Activated naive CD4-positive, alpha-beta T cell treated with anti-CD3 and anti-CD28 coated beads, Interleukin-2, amount 50 U/mL, for 24 hours (primary cell): ENCODE measurements around the gene DGKB.

Experiments used
- H3K27ac Mint-ChIP-seq: one replicate; pipeline ENCODE4 v1.8.0; 2021; ENCODE audit warnings: mild to moderate bottlenecking, mixed read lengths
- H3K27me3 Mint-ChIP-seq: one replicate; pipeline ENCODE4 v1.8.0; 2021; ENCODE audit warnings: mixed read lengths
- H3K36me3 Mint-ChIP-seq: one replicate; pipeline ENCODE4 v1.8.0; 2021; ENCODE audit warnings: mixed read lengths
- H3K4me1 Mint-ChIP-seq: one replicate; pipeline ENCODE4 v1.8.0; 2021; ENCODE audit warnings: mixed read lengths
- H3K4me3 Mint-ChIP-seq: one replicate; pipeline ENCODE4 v1.8.0; 2021; ENCODE audit warnings: mild to moderate bottlenecking, mixed read lengths
- H3K9me3 Mint-ChIP-seq: one replicate; pipeline ENCODE4 v1.8.0; 2021; ENCODE audit warnings: mixed read lengths

DGKB gene

GRCh38 chr7:14583518-14583917 lies 319.0 kb downstream of the DGKB start:
- Mint-ChIP-seq H3K9me3 (peaks cover 3% of the 10 kb centered on the region), H3K4me3 (no peak overlapping the region), H3K27me3 (no peaks in the 10 kb centered on the region), H3K27ac (no peak overlapping the region), H3K4me1 (no peaks in the 10 kb centered on the region), H3K36me3 (no peaks in the 10 kb centered on the region)

GRCh38 chr7:14582010-14582409 lies 320.5 kb downstream of the DGKB start:
- Mint-ChIP-seq H3K27ac (no peak overlapping the region), H3K4me1 (no peaks in the 10 kb centered on the region), H3K9me3 (peaks cover 3% of the 10 kb centered on the region), H3K27me3 (no peaks in the 10 kb centered on the region), H3K36me3 (no peaks in the 10 kb centered on the region), H3K4me3 (no peak overlapping the region)

GRCh38 chr7:14579971-14580370 lies 322.6 kb downstream of the DGKB start:
- Mint-ChIP-seq H3K9me3 (peaks cover 3% of the 10 kb centered on the region), H3K4me1 (no peaks in the 10 kb centered on the region), H3K36me3 (no peaks in the 10 kb centered on the region)

GRCh38 chr7:14576578-14576977 lies 326.0 kb downstream of the DGKB start:
- Mint-ChIP-seq H3K27ac (no peak overlapping the region), H3K9me3 (peaks cover 3% of the 10 kb centered on the region), H3K4me1 (no peaks in the 10 kb centered on the region), H3K27me3 (no peaks in the 10 kb centered on the region), H3K36me3 (no peaks in the 10 kb centered on the region), H3K4me3 (no peak overlapping the region)

More at GRCh38 chr7:14579971-14580370, 322.6 kb downstream of the DGKB start:
- Mint-ChIP-seq H3K4me3 (no peak overlapping the region), H3K27me3 (no peaks in the 10 kb centered on the region), H3K27ac (no peak overlapping the region)

GRCh38 chr7:14570750-14571607 lies 331.6 kb downstream of the DGKB start:
- no peak overlapping the region for H3K4me3 Mint-ChIP-seq
- H3K27ac Mint-ChIP-seq: no peak overlapping the region
- H3K36me3 Mint-ChIP-seq: no peaks in the 10 kb centered on the region
- H3K9me3 Mint-ChIP-seq: no peaks in the 10 kb centered on the region
- H3K27me3 Mint-ChIP-seq: no peaks in the 10 kb centered on the region
- H3K4me1 Mint-ChIP-seq: no peaks in the 10 kb centered on the region

- Mint-ChIP-seq H3K4me1 (no peaks in the 10 kb centered on the region), H3K36me3 (no peaks in the 10 kb centered on the region), H3K27ac (no peak overlapping the region), H3K4me3 (no peak overlapping the region), H3K9me3 (peaks cover 8% of the 10 kb centered on the region), H3K27me3 (no peaks in the 10 kb centered on the region)
These were observed 350.5 kb downstream of the DGKB start for GRCh38 chr7:14552060-14552459.

GRCh38 chr7:14551310-14551709 lies 351.2 kb downstream of the DGKB start:
- H3K9me3 Mint-ChIP-seq: peaks cover 8% of the 10 kb centered on the region
- no peaks in the 10 kb centered on the region for H3K4me1 Mint-ChIP-seq
- H3K36me3 Mint-ChIP-seq: no peaks in the 10 kb centered on the region
- H3K4me3 Mint-ChIP-seq: no peak overlapping the region
- H3K27ac Mint-ChIP-seq: no peak overlapping the region
- no peaks in the 10 kb centered on the region for H3K27me3 Mint-ChIP-seq

- Mint-ChIP-seq H3K4me3 (no peak overlapping the region), H3K27ac (no peak overlapping the region), H3K36me3 (no peaks in the 10 kb centered on the region), H3K4me1 (no peaks in the 10 kb centered on the region), H3K9me3 (no peaks in the 10 kb centered on the region), H3K27me3 (no peaks in the 10 kb centered on the region)
These were observed 359.9 kb downstream of the DGKB start for GRCh38 chr7:14542624-14543023.

GRCh38 chr7:14521183-14521582 lies 381.4 kb downstream of the DGKB start:
- no peaks in the 10 kb centered on the region for H3K27me3 Mint-ChIP-seq
- H3K9me3 Mint-ChIP-seq: peaks cover 22% of the 10 kb centered on the region
- H3K4me3 Mint-ChIP-seq: no peak overlapping the region
- no peaks in the 10 kb centered on the region for H3K36me3 Mint-ChIP-seq
- H3K4me1 Mint-ChIP-seq: no peaks in the 10 kb centered on the region
- no peak overlapping the region for H3K27ac Mint-ChIP-seq

- Mint-ChIP-seq H3K9me3 (no peaks in the 10 kb centered on the region), H3K36me3 (no peaks in the 10 kb centered on the region), H3K4me1 (no peaks in the 10 kb centered on the region), H3K27me3 (no peaks in the 10 kb centered on the region), H3K4me3 (no peak overlapping the region), H3K27ac (no peak overlapping the region)
These were observed 392.3 kb downstream of the DGKB start for GRCh38 chr7:14510268-14510667.

- H3K27ac Mint-ChIP-seq: no peak overlapping the region
- no peak overlapping the region for H3K4me3 Mint-ChIP-seq
- H3K36me3 Mint-ChIP-seq: no peaks in the 10 kb centered on the region
- H3K9me3 Mint-ChIP-seq: no peaks in the 10 kb centered on the region
- H3K27me3 Mint-ChIP-seq: no peaks in the 10 kb centered on the region
- H3K4me1 Mint-ChIP-seq: no peaks in the 10 kb centered on the region
These were observed 394.9 kb downstream of the DGKB start for GRCh38 chr7:14507617-14508016.

GRCh38 chr7:14505906-14506305 lies 396.6 kb downstream of the DGKB start:
- H3K36me3 Mint-ChIP-seq: no peaks in the 10 kb centered on the region
- H3K4me1 Mint-ChIP-seq: no peaks in the 10 kb centered on the region
- no peak overlapping the region for H3K27ac Mint-ChIP-seq
- H3K9me3 Mint-ChIP-seq: no peaks in the 10 kb centered on the region
- H3K4me3 Mint-ChIP-seq: no peak overlapping the region
- H3K27me3 Mint-ChIP-seq: no peaks in the 10 kb centered on the region

GRCh38 chr7:14504134-14504533 lies 398.4 kb downstream of the DGKB start:
- Mint-ChIP-seq H3K27ac (no peak overlapping the region), H3K9me3 (no peaks in the 10 kb centered on the region), H3K36me3 (no peaks in the 10 kb centered on the region), H3K27me3 (no peaks in the 10 kb centered on the region), H3K4me3 (no peak overlapping the region), H3K4me1 (no peaks in the 10 kb centered on the region)

- no peak overlapping the region for H3K27ac Mint-ChIP-seq
- H3K27me3 Mint-ChIP-seq: no peaks in the 10 kb centered on the region
- H3K36me3 Mint-ChIP-seq: no peaks in the 10 kb centered on the region
- no peaks in the 10 kb centered on the region for H3K4me1 Mint-ChIP-seq
- peaks cover 2% of the 10 kb centered on the region for H3K9me3 Mint-ChIP-seq
- no peak overlapping the region for H3K4me3 Mint-ChIP-seq
These were observed 398.9 kb downstream of the DGKB start for GRCh38 chr7:14503623-14504022.

GRCh38 chr7:14501436-14501835 lies 401.1 kb downstream of the DGKB start:
- Mint-ChIP-seq H3K4me1 (no peaks in the 10 kb centered on the region), H3K36me3 (no peaks in the 10 kb centered on the region), H3K27me3 (no peaks in the 10 kb centered on the region), H3K4me3 (no peak overlapping the region), H3K27ac (no peak overlapping the region), H3K9me3 (peaks cover 4% of the 10 kb centered on the region)

- Mint-ChIP-seq H3K27me3 (no peaks in the 10 kb centered on the region), H3K36me3 (no peaks in the 10 kb centered on the region), H3K9me3 (peaks cover 4% of the 10 kb centered on the region), H3K4me1 (no peaks in the 10 kb centered on the region), H3K4me3 (no peak overlapping the region), H3K27ac (no peak overlapping the region)
These were observed 405.2 kb downstream of the DGKB start for GRCh38 chr7:14497390-14497789.

GRCh38 chr7:14495633-14496032 lies 406.9 kb downstream of the DGKB start:
- Mint-ChIP-seq H3K27me3 (no peaks in the 10 kb centered on the region), H3K36me3 (no peaks in the 10 kb centered on the region), H3K4me3 (no peak overlapping the region), H3K9me3 (peaks cover 4% of the 10 kb centered on the region), H3K4me1 (no peaks in the 10 kb centered on the region), H3K27ac (no peak overlapping the region)
